DND-41 (cell line): ENCODE data around the gene GRM5.

Source experiments
- ATAC-seq: fragments of 200-7000 bp; cut with Tn5 transposase; 3 replicates; pipeline ENCODE4 v1.9.1; 2021; ENCODE audit warnings: low read depth; ENCODE audit not compliant: insufficient read depth
- DNase-seq: peaks from one replicate; pipeline ENCODE4 v3.0.0-alpha.2; 2020
- H2AFZ ChIP-seq: 2 replicates; pipeline ENCODE4 v1.6.0; 2012; ENCODE audit warnings: low read depth, low read length
- H3K27ac ChIP-seq: 2 replicates; pipeline ENCODE4 v1.5.1; 2012; ENCODE audit warnings: low read length, inconsistent platforms
- H3K27me3 ChIP-seq: fragments of 200-600 bp; sonication (generic); 2 replicates; pipeline ENCODE4 v1.6.0; 2012; ENCODE audit warnings: low read length, mild to moderate bottlenecking, inconsistent platforms; ENCODE audit not compliant: insufficient read depth, poor library complexity
- H3K36me3 ChIP-seq: 2 replicates; pipeline ENCODE4 v1.5.1; 2012; ENCODE audit warnings: low read length, inconsistent platforms; ENCODE audit not compliant: insufficient read depth
- H3K4me1 ChIP-seq: 2 replicates; pipeline ENCODE4 v1.5.1; 2012; ENCODE audit warnings: mild to moderate bottlenecking, low read length; ENCODE audit not compliant: insufficient read depth
- H3K4me2 ChIP-seq: 2 replicates; pipeline ENCODE4 v1.6.0; 2012; ENCODE audit warnings: mild to moderate bottlenecking, moderate library complexity, low read length, inconsistent platforms; ENCODE audit not compliant: insufficient read depth
- H3K4me3 ChIP-seq, 2 experiments: fragments of 200-600 bp in 1 of 2; shearing (Covaris generic) in 1 of 2; 2 replicates each; pipeline ENCODE4 v1.5.1; 2012 to 2016; ENCODE audit warnings: inconsistent platforms in 2 of 2, low read length in 2 of 2, mild to moderate bottlenecking in 2 of 2, low read depth in 1 of 2, moderate library complexity in 1 of 2
- H3K79me2 ChIP-seq: 2 replicates; pipeline ENCODE4 v1.6.0; 2012; ENCODE audit warnings: low read length, inconsistent platforms; ENCODE audit not compliant: insufficient read depth
- H3K9ac ChIP-seq: 2 replicates; pipeline ENCODE4 v1.6.0; 2012; ENCODE audit warnings: low read depth, mild to moderate bottlenecking, inconsistent platforms, low read length, moderate library complexity
- H3K9me3 ChIP-seq: 2 replicates; pipeline ENCODE4 v1.5.1; 2012; ENCODE audit warnings: low read length, moderate library complexity, mild to moderate bottlenecking, inconsistent platforms; ENCODE audit not compliant: insufficient read depth, severe bottlenecking
- H4K20me1 ChIP-seq: 2 replicates; pipeline ENCODE4 v1.6.0; 2012; ENCODE audit warnings: low read length; ENCODE audit not compliant: insufficient read depth
- EZH2 ChIP-seq: IDR thresholded peaks from 3 replicates; pipeline ENCODE4 v1.6.1; 2012; ENCODE audit warnings: borderline replicate concordance, low read depth, mild to moderate bottlenecking, moderate library complexity, low read length, inconsistent platforms; ENCODE audit not compliant: severe bottlenecking
- TF ChIP-seq, protein P1 (sequence below): IDR thresholded peaks from 2 replicates; pipeline ENCODE4 v1.5.1; 2012; ENCODE audit warnings: borderline replicate concordance, low read length, moderate library complexity, mild to moderate bottlenecking; ENCODE audit not compliant: poor library complexity, severe bottlenecking; ENCODE audit errors: extremely low read depth

The GRM5 gene

DNA sequence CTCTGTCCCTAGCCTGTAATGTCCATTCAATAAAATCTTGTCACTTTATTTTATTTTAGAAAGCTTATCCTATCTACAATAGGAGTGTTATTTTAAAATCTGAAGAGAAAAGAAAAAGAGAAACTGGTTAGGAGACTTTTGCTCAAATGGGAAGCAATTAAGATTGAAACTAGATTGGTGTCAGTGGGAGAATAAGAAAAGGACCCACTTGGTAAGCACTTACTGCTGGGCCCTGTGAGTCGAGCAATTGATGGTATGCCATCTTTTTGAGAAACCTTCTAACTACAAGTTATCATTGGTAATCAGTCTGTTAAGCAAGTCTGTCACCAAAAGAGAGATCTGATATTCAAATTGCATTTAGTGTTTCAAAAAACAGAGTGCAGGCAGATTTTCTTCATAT is 258.4 kb downstream of the GRM5 start:
- Histone ChIP-seq H2AFZ (0 out of 2 replicates have a peak overlapping the region, but pooled peaks have one; percentile 7), H3K4me2 (no peak overlapping the region), H3K36me3 (no peaks in the 10 kb centered on the region), H3K9ac (no peak overlapping the region), H3K4me1 (no peaks in the 10 kb centered on the region), H3K79me2 (no peaks in the 10 kb centered on the region), H3K27ac (no peak overlapping the region), H3K9me3 (no peaks in the 10 kb centered on the region), H3K27me3 (no peaks in the 10 kb centered on the region), H4K20me1 (no peaks in the 10 kb centered on the region), H3K4me3 (no peak overlapping the region)
- ATAC-seq (no peak), DNase-seq (no peak)
- TF ChIP-seq, protein P1, sequence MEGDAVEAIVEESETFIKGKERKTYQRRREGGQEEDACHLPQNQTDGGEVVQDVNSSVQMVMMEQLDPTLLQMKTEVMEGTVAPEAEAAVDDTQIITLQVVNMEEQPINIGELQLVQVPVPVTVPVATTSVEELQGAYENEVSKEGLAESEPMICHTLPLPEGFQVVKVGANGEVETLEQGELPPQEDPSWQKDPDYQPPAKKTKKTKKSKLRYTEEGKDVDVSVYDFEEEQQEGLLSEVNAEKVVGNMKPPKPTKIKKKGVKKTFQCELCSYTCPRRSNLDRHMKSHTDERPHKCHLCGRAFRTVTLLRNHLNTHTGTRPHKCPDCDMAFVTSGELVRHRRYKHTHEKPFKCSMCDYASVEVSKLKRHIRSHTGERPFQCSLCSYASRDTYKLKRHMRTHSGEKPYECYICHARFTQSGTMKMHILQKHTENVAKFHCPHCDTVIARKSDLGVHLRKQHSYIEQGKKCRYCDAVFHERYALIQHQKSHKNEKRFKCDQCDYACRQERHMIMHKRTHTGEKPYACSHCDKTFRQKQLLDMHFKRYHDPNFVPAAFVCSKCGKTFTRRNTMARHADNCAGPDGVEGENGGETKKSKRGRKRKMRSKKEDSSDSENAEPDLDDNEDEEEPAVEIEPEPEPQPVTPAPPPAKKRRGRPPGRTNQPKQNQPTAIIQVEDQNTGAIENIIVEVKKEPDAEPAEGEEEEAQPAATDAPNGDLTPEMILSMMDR = no peak
- no peak for TF ChIP-seq EZH2

DNA sequence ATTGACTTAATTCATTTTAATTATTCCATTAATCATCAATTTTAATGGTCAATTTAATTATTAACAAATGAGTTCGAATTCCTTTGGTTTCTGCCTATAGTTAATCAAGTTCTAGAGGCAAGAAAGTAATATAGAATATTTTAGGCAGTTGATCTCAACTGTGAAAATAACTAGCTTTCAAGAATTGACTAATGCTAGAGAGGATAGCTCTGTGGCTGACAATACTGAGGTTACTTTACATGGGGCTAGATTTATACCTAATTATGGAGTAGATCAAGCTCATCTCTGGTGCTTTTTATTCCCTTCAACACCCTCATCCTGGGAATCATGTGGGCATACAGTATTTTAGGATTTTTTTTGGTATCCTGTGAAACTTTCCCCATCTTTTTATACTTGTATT is 259.4 kb downstream of the GRM5 start:
- Histone ChIP-seq H3K4me1 (peaks cover 8% of the 10 kb centered on the region), H3K9ac (no peak overlapping the region), H3K9me3 (no peaks in the 10 kb centered on the region), H3K4me2 (no peak overlapping the region), H3K27ac (no peak overlapping the region), H3K79me2 (no peaks in the 10 kb centered on the region), H2AFZ (no peak overlapping the region), H4K20me1 (no peaks in the 10 kb centered on the region), H3K36me3 (no peaks in the 10 kb centered on the region), H3K4me3 (no peak overlapping the region), H3K27me3 (no peaks in the 10 kb centered on the region)
- TF ChIP-seq, protein P1 = no peak
- no peak for TF ChIP-seq EZH2
- no peak for ATAC-seq
- no peak for DNase-seq

DNA sequence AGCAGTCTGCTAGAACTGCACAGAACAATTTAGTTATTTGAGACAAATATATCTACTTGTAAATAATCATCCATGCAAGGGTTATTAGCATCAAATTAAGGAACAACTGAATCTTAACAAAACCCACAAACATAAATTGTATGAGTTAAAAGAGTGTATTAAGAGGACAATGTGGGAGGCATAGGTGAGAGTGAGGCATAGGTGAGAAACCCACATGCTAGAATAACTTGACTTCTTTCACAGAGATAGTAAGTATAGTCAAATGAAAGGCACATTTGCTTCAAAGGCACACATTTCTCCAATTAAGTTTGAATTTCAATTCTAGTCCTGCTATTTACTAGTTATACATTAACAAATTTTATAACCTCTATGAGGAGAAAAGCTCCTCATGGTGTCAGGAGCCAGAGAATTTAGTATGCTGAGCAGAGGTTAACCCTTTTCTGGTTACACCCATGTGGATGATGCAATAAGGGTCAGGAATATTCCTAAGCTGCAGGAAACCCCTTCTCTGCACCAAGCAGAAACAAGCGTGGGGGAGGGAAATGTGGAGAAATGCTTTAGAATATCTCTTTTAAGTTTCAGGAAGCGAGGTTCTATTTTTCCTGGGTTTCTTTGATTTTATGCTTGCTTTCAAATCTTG is 264.2 kb downstream of the GRM5 start:
- peak; percentile 13 for DNase-seq
- no peaks in the 10 kb centered on the region for H3K9me3 ChIP-seq
- no peaks in the 10 kb centered on the region for H3K36me3 ChIP-seq
- no peak overlapping the region for H3K9ac ChIP-seq
- no peak overlapping the region for H3K4me3 ChIP-seq
- TF ChIP-seq EZH2 = no peak
- TF ChIP-seq, protein P1 = no peak
- no peak overlapping the region; the same call in 1 of the 2 replicates for H3K27ac ChIP-seq
- H4K20me1 ChIP-seq = no peaks in the 10 kb centered on the region
- no peak overlapping the region for H3K4me2 ChIP-seq
- no peaks in the 10 kb centered on the region for H3K79me2 ChIP-seq
- ATAC-seq = peak; percentile 66
- H3K4me1 ChIP-seq = peaks cover 14% of the 10 kb centered on the region
- H3K27me3 ChIP-seq = no peaks in the 10 kb centered on the region
- peak overlapping the region; percentile 29; the same call in 1 of the 2 replicates for H2AFZ ChIP-seq
